SU-DHL-6 (cell line): ENCODE measurements around the gene TTN.
"Not testable (repeated sequence)": the region's sequence is repeated elsewhere in the genome, so short reads cannot be mapped to it uniquely, and the experiment has no call there.

Source experiments
- EZH2phosphoT487 ChIP-seq: fragments of 200-600 bp; sonication (generic), shearing (Covaris generic); conservative IDR thresholded peaks from 2 replicates; pipeline ENCODE4 v1.6.1; 2018; ENCODE audit warnings: mild to moderate bottlenecking, antibody characterized with exemption, low read length, moderate library complexity, mixed read lengths
- TF ChIP-seq, protein P1 (sequence below): fragments of 200-600 bp; sonication (generic); IDR thresholded peaks from one replicate; pipeline ENCODE4 v1.5.1; 2017; ENCODE audit warnings: antibody characterized with exemption, mild to moderate bottlenecking, low read length, moderate library complexity; ENCODE audit not compliant: insufficient read depth, poor library complexity, severe bottlenecking

DNA sequence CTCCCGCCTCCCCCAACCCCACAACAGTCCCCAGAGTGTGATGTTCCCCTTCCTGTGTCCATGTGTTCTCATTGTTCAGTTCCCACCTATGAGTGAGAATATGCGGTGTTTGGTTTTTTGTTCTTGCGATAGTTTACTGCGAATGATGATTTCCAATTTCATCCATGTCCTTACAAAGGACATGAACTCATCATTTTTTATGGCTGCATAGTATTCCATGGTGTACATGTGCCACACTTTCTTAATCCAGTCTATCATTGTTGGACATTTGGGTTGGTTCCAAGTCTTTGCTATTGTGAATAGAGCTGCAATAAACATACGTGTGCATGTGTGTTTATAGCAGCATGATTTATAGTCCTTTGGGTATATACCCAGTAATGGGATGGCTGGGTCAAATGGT lies 282.2 kb downstream of the TTN start:
- TF ChIP-seq, protein P1, sequence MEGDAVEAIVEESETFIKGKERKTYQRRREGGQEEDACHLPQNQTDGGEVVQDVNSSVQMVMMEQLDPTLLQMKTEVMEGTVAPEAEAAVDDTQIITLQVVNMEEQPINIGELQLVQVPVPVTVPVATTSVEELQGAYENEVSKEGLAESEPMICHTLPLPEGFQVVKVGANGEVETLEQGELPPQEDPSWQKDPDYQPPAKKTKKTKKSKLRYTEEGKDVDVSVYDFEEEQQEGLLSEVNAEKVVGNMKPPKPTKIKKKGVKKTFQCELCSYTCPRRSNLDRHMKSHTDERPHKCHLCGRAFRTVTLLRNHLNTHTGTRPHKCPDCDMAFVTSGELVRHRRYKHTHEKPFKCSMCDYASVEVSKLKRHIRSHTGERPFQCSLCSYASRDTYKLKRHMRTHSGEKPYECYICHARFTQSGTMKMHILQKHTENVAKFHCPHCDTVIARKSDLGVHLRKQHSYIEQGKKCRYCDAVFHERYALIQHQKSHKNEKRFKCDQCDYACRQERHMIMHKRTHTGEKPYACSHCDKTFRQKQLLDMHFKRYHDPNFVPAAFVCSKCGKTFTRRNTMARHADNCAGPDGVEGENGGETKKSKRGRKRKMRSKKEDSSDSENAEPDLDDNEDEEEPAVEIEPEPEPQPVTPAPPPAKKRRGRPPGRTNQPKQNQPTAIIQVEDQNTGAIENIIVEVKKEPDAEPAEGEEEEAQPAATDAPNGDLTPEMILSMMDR: not testable (repeated sequence)
- TF ChIP-seq EZH2phosphoT487: not testable (repeated sequence)
